SK-N-SH treated with all-trans-retinoic acid at 6 μM for 48 hours (cell line): Measurements from ENCODE around the gene MTARC1.

Experiments used
- ATAC-seq: fragments of 200-7000 bp; cut with Tn5 transposase; 3 replicates; pipeline ENCODE4 v1.9.1; 2020; ENCODE audit warnings: mild to moderate bottlenecking, moderate library complexity
- ARNTL ChIP-seq: fragments of 450-650 bp; formaldehyde crosslinking; IDR thresholded peaks from 2 replicates; pipeline ENCODE4 v1.5.0; 2020; ENCODE audit warnings: low read depth, mild to moderate bottlenecking, moderate library complexity, borderline replicate concordance
- BACH2 ChIP-seq: fragments of 250-450 bp; sonication (Bioruptor Pico); IDR thresholded peaks from 2 replicates; pipeline ENCODE4 v1.9.0; 2021; ENCODE audit warnings: mild to moderate bottlenecking, borderline replicate concordance
- CSDC2 ChIP-seq: fragments of 250-450 bp; sonication (Bioruptor Pico); IDR thresholded peaks from 2 replicates; pipeline ENCODE4 v1.5.0; 2020; ENCODE audit warnings: mild to moderate bottlenecking, moderate library complexity
- ESRRG ChIP-seq: fragments of 250-450 bp; sonication (Bioruptor Pico); IDR thresholded peaks from 2 replicates; pipeline ENCODE4 v1.6.1; 2021; ENCODE audit warnings: mild to moderate bottlenecking
- GLIS3 ChIP-seq: fragments of 250-450 bp; sonication (Bioruptor Pico); IDR thresholded peaks from 2 replicates; pipeline ENCODE4 v1.5.0; 2020; ENCODE audit warnings: mild to moderate bottlenecking, moderate library complexity
- ISL1 ChIP-seq: fragments of 250-450 bp; sonication (Bioruptor Pico); IDR thresholded peaks from 2 replicates; pipeline ENCODE4 v2.1.2; 2022; ENCODE audit warnings: mild to moderate bottlenecking, moderate library complexity
- OSR1 ChIP-seq: fragments of 250-450 bp; sonication (Bioruptor Pico); IDR thresholded peaks from 2 replicates; pipeline ENCODE4 v1.8.0; 2022; ENCODE audit warnings: moderate library complexity, mild to moderate bottlenecking, inconsistent platforms
- RARB ChIP-seq: fragments of 250-450 bp; sonication (Bioruptor Pico); IDR thresholded peaks from 2 replicates; pipeline ENCODE4 v1.8.0; 2021; ENCODE audit warnings: mild to moderate bottlenecking, moderate library complexity
- SNAI2 ChIP-seq: fragments of 250-450 bp; sonication (Bioruptor Pico); IDR thresholded peaks from 2 replicates; pipeline ENCODE4 v1.5.0; 2020; ENCODE audit warnings: mild to moderate bottlenecking, moderate library complexity
- TCF4 ChIP-seq: fragments of 250-450 bp; sonication (Bioruptor Pico); IDR thresholded peaks from 2 replicates; pipeline ENCODE4 v1.8.0; 2021; ENCODE audit warnings: mild to moderate bottlenecking, moderate library complexity, borderline replicate concordance
- TOX ChIP-seq: fragments of 250-450 bp; sonication (Bioruptor Pico); IDR thresholded peaks from 2 replicates; pipeline ENCODE4 v1.8.0; 2021; ENCODE audit warnings: mild to moderate bottlenecking, moderate library complexity, borderline replicate concordance
- ZC3H10 ChIP-seq: fragments of 250-450 bp; sonication (Bioruptor Pico); IDR thresholded peaks from 2 replicates; pipeline ENCODE4 v1.5.1; 2021; ENCODE audit warnings: mild to moderate bottlenecking, moderate library complexity
- ZFP30 ChIP-seq: fragments of 450-650 bp; formaldehyde crosslinking; IDR thresholded peaks from 2 replicates; pipeline ENCODE4 v1.5.0; 2022; ENCODE audit warnings: mild to moderate bottlenecking, moderate library complexity
- ZNF565 ChIP-seq: fragments of 450-650 bp; formaldehyde crosslinking; conservative IDR thresholded peaks from 2 replicates; pipeline ENCODE4 v1.5.0; 2020; ENCODE audit warnings: low read depth, mild to moderate bottlenecking, moderate library complexity
- ZNF70 ChIP-seq: fragments of 450-650 bp; formaldehyde crosslinking; IDR thresholded peaks from 2 replicates; pipeline ENCODE4 v1.5.0; 2020; ENCODE audit warnings: mild to moderate bottlenecking, moderate library complexity
- ZNF8 ChIP-seq: fragments of 450-650 bp; formaldehyde crosslinking; IDR thresholded peaks from 2 replicates; pipeline ENCODE4 v1.5.0; 2020; ENCODE audit warnings: mild to moderate bottlenecking, moderate library complexity
- TF ChIP-seq, protein P1 (sequence below): fragments of 250-450 bp; sonication (Bioruptor Pico); IDR thresholded peaks from 2 replicates; pipeline ENCODE4 v1.8.0; 2020; ENCODE audit warnings: mild to moderate bottlenecking, moderate library complexity, borderline replicate concordance
- TF ChIP-seq, protein P2 (sequence below): fragments of 250-450 bp; sonication (Bioruptor Pico); IDR thresholded peaks from 2 replicates; pipeline ENCODE4 v1.5.1; 2021; ENCODE audit warnings: mild to moderate bottlenecking, moderate library complexity
- TF ChIP-seq, protein P3 (sequence below): fragments of 250-450 bp; sonication (Bioruptor Pico); IDR thresholded peaks from 2 replicates; pipeline ENCODE4 v1.8.0; 2021; ENCODE audit warnings: low read depth, mild to moderate bottlenecking, moderate library complexity, borderline replicate concordance
- TF ChIP-seq, protein P4 (sequence below): fragments of 250-450 bp; sonication (Bioruptor Pico); IDR thresholded peaks from 2 replicates; pipeline ENCODE4 v1.5.1; 2020; ENCODE audit warnings: low read depth, mild to moderate bottlenecking, moderate library complexity
- TF ChIP-seq, protein P5 (sequence below): fragments of 250-450 bp; sonication (Bioruptor Pico); IDR thresholded peaks from 2 replicates; pipeline ENCODE4 v1.5.0; 2020; ENCODE audit warnings: mild to moderate bottlenecking, moderate library complexity

The MTARC1 gene

DNA sequence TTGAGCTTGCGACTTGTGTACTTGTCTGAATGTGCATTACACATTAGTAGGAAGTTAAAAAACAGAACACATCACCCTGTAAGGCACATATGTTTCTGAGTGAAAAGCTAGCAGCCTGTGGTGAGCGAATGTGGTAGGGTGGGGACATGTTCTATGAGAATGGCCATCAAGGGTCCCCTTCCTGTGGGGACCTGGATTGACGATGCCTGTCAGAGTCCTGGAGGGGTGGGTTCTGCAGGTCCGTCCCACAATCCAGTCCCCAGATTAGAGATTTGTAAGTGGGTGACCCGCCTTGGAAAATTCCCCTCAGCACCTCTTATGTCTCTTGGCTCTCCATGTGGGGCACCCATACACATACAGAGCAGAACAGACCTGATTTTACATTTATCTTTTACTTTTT is 40.0 kb downstream of the MTARC1 start (continued):
- TF ChIP-seq, protein P1, sequence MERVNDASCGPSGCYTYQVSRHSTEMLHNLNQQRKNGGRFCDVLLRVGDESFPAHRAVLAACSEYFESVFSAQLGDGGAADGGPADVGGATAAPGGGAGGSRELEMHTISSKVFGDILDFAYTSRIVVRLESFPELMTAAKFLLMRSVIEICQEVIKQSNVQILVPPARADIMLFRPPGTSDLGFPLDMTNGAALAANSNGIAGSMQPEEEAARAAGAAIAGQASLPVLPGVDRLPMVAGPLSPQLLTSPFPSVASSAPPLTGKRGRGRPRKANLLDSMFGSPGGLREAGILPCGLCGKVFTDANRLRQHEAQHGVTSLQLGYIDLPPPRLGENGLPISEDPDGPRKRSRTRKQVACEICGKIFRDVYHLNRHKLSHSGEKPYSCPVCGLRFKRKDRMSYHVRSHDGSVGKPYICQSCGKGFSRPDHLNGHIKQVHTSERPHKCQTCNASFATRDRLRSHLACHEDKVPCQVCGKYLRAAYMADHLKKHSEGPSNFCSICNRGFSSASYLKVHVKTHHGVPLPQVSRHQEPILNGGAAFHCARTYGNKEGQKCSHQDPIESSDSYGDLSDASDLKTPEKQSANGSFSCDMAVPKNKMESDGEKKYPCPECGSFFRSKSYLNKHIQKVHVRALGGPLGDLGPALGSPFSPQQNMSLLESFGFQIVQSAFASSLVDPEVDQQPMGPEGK, result no peak
- no peak for TF ChIP-seq ISL1 (CRISPR knock-in tag)
- no peak for TF ChIP-seq ESRRG (CRISPR knock-in tag)
- TF ChIP-seq ARNTL (CRISPR knock-in tag), result no peak
- no peak for TF ChIP-seq ZFP30 (CRISPR knock-in tag)
- TF ChIP-seq, all 23 proteins: peak for 0

DNA sequence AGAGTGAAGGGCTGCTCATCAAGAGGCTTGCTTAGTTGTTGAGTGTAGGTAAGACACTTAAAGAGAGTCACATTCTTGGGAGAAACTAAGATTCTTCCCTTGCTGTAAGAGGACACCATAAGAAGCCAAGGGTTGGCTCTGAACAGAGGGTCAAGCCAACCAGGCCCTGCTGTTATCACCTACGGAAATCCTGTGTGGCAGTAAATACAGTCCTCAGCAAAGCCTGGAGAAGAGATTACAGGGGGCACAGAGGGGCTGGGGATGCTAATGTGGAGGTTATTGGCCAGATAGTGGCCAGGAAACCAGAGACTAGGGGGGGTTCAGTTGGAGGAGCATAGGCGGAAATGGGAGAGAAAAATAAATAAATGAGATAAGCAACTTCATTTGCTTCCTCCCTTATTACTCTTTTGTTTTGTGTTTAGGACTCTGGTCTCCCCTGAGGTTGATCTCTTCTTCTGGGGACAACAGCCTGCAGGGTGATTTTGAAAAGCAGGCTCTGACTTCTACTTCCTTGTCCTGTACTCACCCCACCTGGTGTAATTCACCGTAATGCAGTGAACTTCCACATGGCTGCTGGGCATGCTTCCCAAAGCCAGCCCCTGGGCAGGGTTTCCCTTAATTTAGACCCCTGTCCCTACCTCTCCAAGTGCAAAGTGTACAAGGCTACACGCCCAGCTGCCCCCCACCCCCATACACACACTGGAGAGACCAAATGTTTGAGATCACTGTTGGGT is 40.9 kb downstream of the MTARC1 start:
- no peak for ATAC-seq
- TF ChIP-seq, protein P2, sequence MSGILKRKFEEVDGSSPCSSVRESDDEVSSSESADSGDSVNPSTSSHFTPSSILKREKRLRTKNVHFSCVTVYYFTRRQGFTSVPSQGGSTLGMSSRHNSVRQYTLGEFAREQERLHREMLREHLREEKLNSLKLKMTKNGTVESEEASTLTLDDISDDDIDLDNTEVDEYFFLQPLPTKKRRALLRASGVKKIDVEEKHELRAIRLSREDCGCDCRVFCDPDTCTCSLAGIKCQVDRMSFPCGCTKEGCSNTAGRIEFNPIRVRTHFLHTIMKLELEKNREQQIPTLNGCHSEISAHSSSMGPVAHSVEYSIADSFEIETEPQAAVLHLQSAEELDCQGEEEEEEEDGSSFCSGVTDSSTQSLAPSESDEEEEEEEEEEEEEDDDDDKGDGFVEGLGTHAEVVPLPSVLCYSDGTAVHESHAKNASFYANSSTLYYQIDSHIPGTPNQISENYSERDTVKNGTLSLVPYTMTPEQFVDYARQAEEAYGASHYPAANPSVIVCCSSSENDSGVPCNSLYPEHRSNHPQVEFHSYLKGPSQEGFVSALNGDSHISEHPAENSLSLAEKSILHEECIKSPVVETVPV (CRISPR knock-in tag), result no peak
- TF ChIP-seq ISL1 (CRISPR knock-in tag) (no peak), TCF4 (CRISPR knock-in tag) (no peak), ZNF565 (CRISPR knock-in tag) (no peak), OSR1 (no peak), ZNF8 (no peak), ZNF70 (CRISPR knock-in tag) (no peak), TOX (no peak), ZC3H10 (CRISPR knock-in tag) (no peak), RARB (no peak), ZFP30 (CRISPR knock-in tag) (no peak), SNAI2 (CRISPR knock-in tag) (no peak), ARNTL (CRISPR knock-in tag) (no peak), CSDC2 (CRISPR knock-in tag) (no peak)
- TF ChIP-seq, protein P3, sequence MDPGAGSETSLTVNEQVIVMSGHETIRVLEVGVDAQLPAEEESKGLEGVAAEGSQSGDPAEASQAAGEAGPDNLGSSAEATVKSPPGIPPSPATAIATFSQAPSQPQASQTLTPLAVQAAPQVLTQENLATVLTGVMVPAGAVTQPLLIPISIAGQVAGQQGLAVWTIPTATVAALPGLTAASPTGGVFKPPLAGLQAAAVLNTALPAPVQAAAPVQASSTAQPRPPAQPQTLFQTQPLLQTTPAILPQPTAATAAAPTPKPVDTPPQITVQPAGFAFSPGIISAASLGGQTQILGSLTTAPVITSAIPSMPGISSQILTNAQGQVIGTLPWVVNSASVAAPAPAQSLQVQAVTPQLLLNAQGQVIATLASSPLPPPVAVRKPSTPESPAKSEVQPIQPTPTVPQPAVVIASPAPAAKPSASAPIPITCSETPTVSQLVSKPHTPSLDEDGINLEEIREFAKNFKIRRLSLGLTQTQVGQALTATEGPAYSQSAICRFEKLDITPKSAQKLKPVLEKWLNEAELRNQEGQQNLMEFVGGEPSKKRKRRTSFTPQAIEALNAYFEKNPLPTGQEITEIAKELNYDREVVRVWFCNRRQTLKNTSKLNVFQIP (CRISPR knock-in tag), result no peak
- TF ChIP-seq, protein P4, sequence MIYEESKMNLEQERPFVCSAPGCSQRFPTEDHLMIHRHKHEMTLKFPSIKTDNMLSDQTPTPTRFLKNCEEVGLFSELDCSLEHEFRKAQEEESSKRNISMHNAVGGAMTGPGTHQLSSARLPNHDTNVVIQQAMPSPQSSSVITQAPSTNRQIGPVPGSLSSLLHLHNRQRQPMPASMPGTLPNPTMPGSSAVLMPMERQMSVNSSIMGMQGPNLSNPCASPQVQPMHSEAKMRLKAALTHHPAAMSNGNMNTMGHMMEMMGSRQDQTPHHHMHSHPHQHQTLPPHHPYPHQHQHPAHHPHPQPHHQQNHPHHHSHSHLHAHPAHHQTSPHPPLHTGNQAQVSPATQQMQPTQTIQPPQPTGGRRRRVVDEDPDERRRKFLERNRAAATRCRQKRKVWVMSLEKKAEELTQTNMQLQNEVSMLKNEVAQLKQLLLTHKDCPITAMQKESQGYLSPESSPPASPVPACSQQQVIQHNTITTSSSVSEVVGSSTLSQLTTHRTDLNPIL (CRISPR knock-in tag), result no peak
- TF ChIP-seq, protein P5, sequence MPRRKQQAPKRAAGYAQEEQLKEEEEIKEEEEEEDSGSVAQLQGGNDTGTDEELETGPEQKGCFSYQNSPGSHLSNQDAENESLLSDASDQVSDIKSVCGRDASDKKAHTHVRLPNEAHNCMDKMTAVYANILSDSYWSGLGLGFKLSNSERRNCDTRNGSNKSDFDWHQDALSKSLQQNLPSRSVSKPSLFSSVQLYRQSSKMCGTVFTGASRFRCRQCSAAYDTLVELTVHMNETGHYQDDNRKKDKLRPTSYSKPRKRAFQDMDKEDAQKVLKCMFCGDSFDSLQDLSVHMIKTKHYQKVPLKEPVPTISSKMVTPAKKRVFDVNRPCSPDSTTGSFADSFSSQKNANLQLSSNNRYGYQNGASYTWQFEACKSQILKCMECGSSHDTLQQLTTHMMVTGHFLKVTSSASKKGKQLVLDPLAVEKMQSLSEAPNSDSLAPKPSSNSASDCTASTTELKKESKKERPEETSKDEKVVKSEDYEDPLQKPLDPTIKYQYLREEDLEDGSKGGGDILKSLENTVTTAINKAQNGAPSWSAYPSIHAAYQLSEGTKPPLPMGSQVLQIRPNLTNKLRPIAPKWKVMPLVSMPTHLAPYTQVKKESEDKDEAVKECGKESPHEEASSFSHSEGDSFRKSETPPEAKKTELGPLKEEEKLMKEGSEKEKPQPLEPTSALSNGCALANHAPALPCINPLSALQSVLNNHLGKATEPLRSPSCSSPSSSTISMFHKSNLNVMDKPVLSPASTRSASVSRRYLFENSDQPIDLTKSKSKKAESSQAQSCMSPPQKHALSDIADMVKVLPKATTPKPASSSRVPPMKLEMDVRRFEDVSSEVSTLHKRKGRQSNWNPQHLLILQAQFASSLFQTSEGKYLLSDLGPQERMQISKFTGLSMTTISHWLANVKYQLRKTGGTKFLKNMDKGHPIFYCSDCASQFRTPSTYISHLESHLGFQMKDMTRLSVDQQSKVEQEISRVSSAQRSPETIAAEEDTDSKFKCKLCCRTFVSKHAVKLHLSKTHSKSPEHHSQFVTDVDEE (CRISPR knock-in tag), result no peak

DNA sequence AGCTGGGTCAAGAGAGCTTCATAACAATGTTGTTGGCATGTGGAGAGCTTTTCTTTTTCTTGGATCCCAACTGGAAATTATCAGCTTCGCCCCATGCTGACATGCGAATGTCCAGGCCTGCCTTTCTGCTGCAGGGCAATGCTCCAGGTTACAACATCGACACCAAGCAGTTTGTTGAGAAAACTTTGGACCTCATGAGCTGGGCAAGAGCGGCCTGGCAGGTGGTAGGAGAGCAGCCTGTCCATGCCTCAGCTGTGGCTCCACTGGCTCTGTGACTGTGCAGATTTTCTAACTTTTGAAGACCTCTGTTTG is 41.4 kb downstream of the MTARC1 start:
- ATAC-seq, result no peak
- TF ChIP-seq RARB (no peak), BACH2 (no peak), ZNF70 (CRISPR knock-in tag) (no peak), ZNF8 (no peak), TOX (no peak), CSDC2 (CRISPR knock-in tag) (no peak), ARNTL (CRISPR knock-in tag) (no peak), ZC3H10 (CRISPR knock-in tag) (no peak), GLIS3 (no peak), ZNF565 (CRISPR knock-in tag) (no peak), TCF4 (CRISPR knock-in tag) (no peak), ESRRG (CRISPR knock-in tag) (no peak)
- TF ChIP-seq, protein P3 (CRISPR knock-in tag), result no peak
- TF ChIP-seq, protein P5 (CRISPR knock-in tag), result no peak
